ENCODE measurements around the gene CCDC34. TPM values are rescaled to one million over a fixed set of nuclear protein-coding genes. Genes with fewer than 3 reads are reported as not detected.

Gene CCDC34
- total RNA-seq, 1 experiment from 2014 or later: 11.6 TPM

- no peak overlapping the region for H3K4me3 ChIP-seq
- H3K36me3 ChIP-seq: no peaks in the 10 kb centered on the region
- no peaks in the 10 kb centered on the region for H3K9me3 ChIP-seq
- H3K27me3 ChIP-seq: no peaks in the 10 kb centered on the region
- no peak for DNase-seq
These were observed 71.6 kb downstream of the CCDC34 start for GRCh38 chr11:27291302-27291889.

DNA sequence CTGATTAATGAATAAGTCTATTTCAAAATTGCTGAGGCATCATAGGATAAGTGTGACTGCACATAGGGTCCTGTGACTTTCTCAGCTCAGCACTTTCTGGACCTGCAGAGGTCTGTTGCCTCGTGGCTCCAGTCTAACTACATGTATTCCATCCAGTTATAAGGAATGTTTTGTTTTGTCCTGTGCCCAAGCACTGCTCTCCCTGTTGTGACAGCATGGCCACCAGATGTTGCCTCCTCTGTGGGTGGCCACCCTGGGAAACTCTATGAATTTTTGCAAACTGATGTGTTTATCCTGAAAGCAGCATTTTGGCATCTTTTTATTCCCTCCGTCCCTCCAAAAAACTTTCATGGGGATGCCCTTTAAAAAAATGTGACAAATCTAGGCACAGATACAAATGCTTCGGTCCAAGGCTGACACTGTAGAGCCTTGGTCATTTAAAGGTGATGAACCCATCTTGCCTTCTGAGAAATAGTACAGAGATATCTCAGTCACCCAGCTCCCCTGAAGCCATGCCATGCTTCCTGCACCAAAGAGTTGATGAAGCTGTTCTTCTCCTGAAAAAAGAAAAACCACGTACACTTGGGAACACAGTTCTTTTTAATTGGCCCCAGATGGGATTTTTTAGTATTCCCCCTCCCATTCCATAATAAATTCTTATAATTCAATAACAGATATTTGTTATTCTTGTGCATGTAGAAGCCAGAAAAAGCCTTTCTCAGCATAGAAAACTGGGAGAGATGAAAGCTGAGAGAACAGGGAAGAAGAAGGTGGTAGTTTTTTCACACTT is 72.6 kb downstream of the CCDC34 start:
- Histone ChIP-seq H3K27me3 (no peaks in the 10 kb centered on the region), H3K36me3 (no peaks in the 10 kb centered on the region), H3K9me3 (no peaks in the 10 kb centered on the region), H3K4me3 (no peak overlapping the region)
- DNase-seq: no peak

Other genes with a start within 250 kb of the CCDC34 start
- 3.9 and 7.7 TPM in 2 replicates for gene LGR4, start 109.6 kb upstream of the CCDC34 start, total RNA-seq (2014; rRNA removed; shearing (Covaris generic); ENCODE audit: low replicate concordance)
- 18.0 and 33.0 TPM in 2 replicates for gene LIN7C, start 143.6 kb upstream of the CCDC34 start, total RNA-seq (2014; rRNA removed; shearing (Covaris generic); ENCODE audit: low replicate concordance)

Measured in MG63 (cell line).